Omental fat pad (tissue), 4 donors: ENCODE measurements around the gene CCDC106. TPM values are rescaled to one million over a fixed set of nuclear protein-coding genes. Genes with fewer than 3 reads are reported as not detected.

Source experiments
- ATAC-seq: fragments of 150-250 bp; one replicate; pipeline ENCODE4 v1.9.1; 2016; ENCODE audit warnings: mild to moderate bottlenecking, moderate library complexity; ENCODE audit not compliant: low FRiP score
- DNase-seq: peaks from one replicate; pipeline ENCODE4 v3.0.0-alpha.2; 2019; ENCODE audit warnings: low spot score
- CTCF ChIP-seq, 3 donors: fragments of 450-650 bp; IDR thresholded peaks; one replicate each; pipeline ENCODE4 v1.5.1; 2016 to 2017; ENCODE audit warnings: antibody characterized with exemption in 3 of 3, mild to moderate bottlenecking in 3 of 3, moderate library complexity in 2 of 3
- total RNA-seq, 4 donors: library from RNA; depleted of rRNA; stranded (reverse); fragments of >200 nt; gene quantifications; one replicate each; pipeline ENCODE4 v1.1.0, GENCODE V29; 2016

CCDC106 gene
- total RNA-seq, 4 donors from 2014 or later: 9.8 to 15.2 (median 11.0) TPM

- DNase-seq (no peak), ATAC-seq (no peak)
- TF ChIP-seq CTCF (IDR thresholded peaks at IDR 0.05): no peak
Measured at GRCh38 chr19:55674459-55674840, 26.4 kb downstream of the CCDC106 start.

GRCh38 chr19:55674841-55675660 is 27.0 kb downstream of the CCDC106 start, which contains the start of gene EPN1:
Gene EPN1 (plus strand): TSS chr19:55675226. CDS start chr19:55678628, 3,402 bp downstream.
- peak; percentile 86 for ATAC-seq
- DNase-seq: peak; percentile 84
- TF ChIP-seq CTCF (IDR thresholded peaks at IDR 0.05): no peak

- ATAC-seq (no peak), DNase-seq (no peak)
- no peak for TF ChIP-seq CTCF (IDR thresholded peaks at IDR 0.05)
Measured at GRCh38 chr19:55675661-55676354, 27.8 kb downstream of the CCDC106 start.

- no peak for ATAC-seq
- no peak for DNase-seq
- TF ChIP-seq CTCF (IDR thresholded peaks at IDR 0.05): no peak
Measured at GRCh38 chr19:55676383-55676782, 28.4 kb downstream of the CCDC106 start.

- DNase-seq (no peak), ATAC-seq (no peak)
Measured at GRCh38 chr19:55676889-55677505, 29.0 kb downstream of the CCDC106 start.

GRCh38 chr19:55677572-55678028 is 29.6 kb downstream of the CCDC106 start:
- DNase-seq: no peak
- no peak for TF ChIP-seq CTCF (IDR thresholded peaks at IDR 0.05)
- no peak for ATAC-seq

More at GRCh38 chr19:55676889-55677505, 29.0 kb downstream of the CCDC106 start:
- no peak for TF ChIP-seq CTCF (IDR thresholded peaks at IDR 0.05)
